GM23338 (cell line): ENCODE results near the gene CNMD. TPM values are rescaled to one million over a fixed set of nuclear protein-coding genes. Genes with fewer than 3 reads are reported as not detected.

ENCODE experiments used
- ATAC-seq: fragments of 200-7000 bp; cut with Tn5 transposase; 3 replicates; pipeline ENCODE4 v1.9.1; 2020
- DNase-seq: peaks from one replicate; pipeline ENCODE4 v3.0.0-alpha.2; 2015; ENCODE audit warnings: low spot score
- H2AFZ ChIP-seq: fragments of 200-600 bp; sonication (generic); 2 replicates; pipeline ENCODE4 v1.8.0; 2016; ENCODE audit warnings: antibody characterized with exemption, mild to moderate bottlenecking, moderate library complexity
- H3F3A ChIP-seq: fragments of 200-600 bp; sonication (generic); replicated peaks from 2 replicates; pipeline ENCODE4 v1.8.0; 2017; ENCODE audit warnings: antibody characterized with exemption, mixed run types, low read depth
- H3K27ac ChIP-seq: fragments of 200-600 bp; sonication (generic); 2 replicates; pipeline ENCODE4 v1.6.1; 2016; ENCODE audit warnings: low read depth
- H3K27me3 ChIP-seq: fragments of 200-600 bp; sonication (generic); 2 replicates; pipeline ENCODE4 v1.8.0; 2016; ENCODE audit warnings: mild to moderate bottlenecking, mixed run types, moderate library complexity; ENCODE audit not compliant: insufficient read depth
- H3K36me3 ChIP-seq: fragments of 200-600 bp; sonication (generic); 2 replicates; pipeline ENCODE4 v1.8.0; 2016; ENCODE audit warnings: mild to moderate bottlenecking; ENCODE audit not compliant: insufficient read depth
- H3K4me1 ChIP-seq: fragments of 200-600 bp; sonication (generic); 2 replicates; pipeline ENCODE4 v1.8.0; 2016; ENCODE audit warnings: mild to moderate bottlenecking, moderate library complexity; ENCODE audit not compliant: insufficient read depth
- H3K4me2 ChIP-seq: fragments of 200-600 bp; sonication (generic); 2 replicates; pipeline ENCODE4 v1.7.1; 2017; ENCODE audit warnings: mixed run types
- H3K4me3 ChIP-seq: fragments of 200-600 bp; sonication (generic); 2 replicates; pipeline ENCODE4 v1.6.1; 2016; ENCODE audit warnings: mixed run types
- H3K79me2 ChIP-seq: fragments of 200-600 bp; sonication (generic); replicated peaks from 2 replicates; pipeline ENCODE4 v1.8.0; 2017; ENCODE audit warnings: mild to moderate bottlenecking; ENCODE audit not compliant: insufficient read depth
- H3K9me2 ChIP-seq: fragments of 200-600 bp; sonication (generic); 2 replicates; pipeline ENCODE4 v1.8.0; 2017; ENCODE audit not compliant: insufficient read depth
- H4K20me1 ChIP-seq: fragments of 200-600 bp; sonication (generic); replicated peaks from 2 replicates; pipeline ENCODE4 v1.8.0; 2017; ENCODE audit warnings: mild to moderate bottlenecking; ENCODE audit not compliant: insufficient read depth
- H3K27ac Mint-ChIP-seq: 2 replicates; pipeline ENCODE4 v1.8.0; 2020; ENCODE audit warnings: inconsistent platforms, mild to moderate bottlenecking, moderate library complexity, mixed read lengths
- H3K27me3 Mint-ChIP-seq: 3 replicates; pipeline ENCODE4 v1.8.0; 2022; ENCODE audit warnings: low read depth, mild to moderate bottlenecking, moderate library complexity, mixed read lengths, inconsistent platforms; ENCODE audit not compliant: insufficient read depth, poor library complexity
- H3K36me3 Mint-ChIP-seq: 3 replicates; pipeline ENCODE4 v1.8.0; 2021; ENCODE audit warnings: low read depth, mild to moderate bottlenecking, inconsistent platforms, moderate library complexity, mixed read lengths
- H3K4me1 Mint-ChIP-seq: 3 replicates; pipeline ENCODE4 v1.8.0; 2020; ENCODE audit warnings: mild to moderate bottlenecking, inconsistent platforms, mixed read lengths
- H3K4me3 Mint-ChIP-seq: 3 replicates; pipeline ENCODE4 v1.8.0; 2021; ENCODE audit warnings: moderate library complexity, mild to moderate bottlenecking, inconsistent platforms, mixed read lengths
- H3K9me3 Mint-ChIP-seq: 3 replicates; pipeline ENCODE4 v1.8.0; 2020; ENCODE audit warnings: moderate library complexity, mild to moderate bottlenecking, inconsistent platforms, mixed read lengths
- CREB1 ChIP-seq: fragments of 250-450 bp; sonication (Bioruptor Pico); IDR thresholded peaks from 2 replicates; pipeline ENCODE4 v1.5.0; 2020; ENCODE audit warnings: low read depth, mild to moderate bottlenecking, moderate library complexity
- EZH2 ChIP-seq: fragments of 200-600 bp; sonication (generic); IDR thresholded peaks from one replicate; pipeline ENCODE4 v1.8.0; 2017; ENCODE audit warnings: antibody characterized with exemption, mild to moderate bottlenecking, low read depth; ENCODE audit not compliant: unreplicated experiment
- EZH2phosphoT487 ChIP-seq: fragments of 200-600 bp; sonication (generic); IDR thresholded peaks from one replicate; pipeline ENCODE4 v1.8.1; 2018; ENCODE audit warnings: antibody characterized with exemption; ENCODE audit not compliant: unreplicated experiment
- JUNB ChIP-seq: IDR thresholded peaks from one replicate; pipeline ENCODE4 v1.6.1; 2016; ENCODE audit warnings: antibody characterized with exemption; ENCODE audit not compliant: unreplicated experiment
- NANOG ChIP-seq: IDR thresholded peaks from 2 replicates; pipeline ENCODE4 v1.6.1; 2016; ENCODE audit warnings: antibody characterized with exemption, borderline replicate concordance
- POLR2AphosphoS5 ChIP-seq: IDR thresholded peaks from 2 replicates; pipeline ENCODE4 v1.6.1; 2016; ENCODE audit warnings: antibody characterized with exemption, low read depth
- STAT1 ChIP-seq: IDR thresholded peaks from one replicate; pipeline ENCODE4 v1.6.1; 2016; ENCODE audit warnings: antibody characterized with exemption; ENCODE audit not compliant: unreplicated experiment
- ZNF114 ChIP-seq: fragments of 250-450 bp; sonication (Bioruptor Pico); IDR thresholded peaks from 2 replicates; pipeline ENCODE4 v1.5.0; 2020; ENCODE audit warnings: mild to moderate bottlenecking, moderate library complexity
- ZNF331 ChIP-seq: fragments of 250-450 bp; sonication (Bioruptor Pico); IDR thresholded peaks from 2 replicates; pipeline ENCODE4 v1.5.0; 2020; ENCODE audit warnings: low read depth, mild to moderate bottlenecking, moderate library complexity
- polyA plus RNA-seq: library from polyadenylated mRNA; unstranded; fragments of >200 nt; fragmentation: Nextera tagmentation; extraction: Ambion mirVana; gene quantifications from 2 replicates; pipeline ENCODE4 v1.2.1, GENCODE V29; 2016
- total RNA-seq: library from RNA; depleted of rRNA; stranded (reverse); fragments of >200 nt; shearing (Covaris generic); gene quantifications from 2 replicates; pipeline ENCODE4 v1.2.3, GENCODE V29; 2014
- TF ChIP-seq, protein P1 (sequence below): fragments of 250-450 bp; sonication (Bioruptor Pico); IDR thresholded peaks from 2 replicates; pipeline ENCODE4 v1.5.0; 2020; ENCODE audit warnings: mild to moderate bottlenecking, moderate library complexity
- TF ChIP-seq, protein P2 (sequence below): IDR thresholded peaks from one replicate; pipeline ENCODE4 v1.6.1; 2018; ENCODE audit warnings: antibody characterized with exemption; ENCODE audit not compliant: unreplicated experiment
- TF ChIP-seq, protein P3 (sequence below), 2 experiments: fragments of 200-600 bp in 1 of 2; sonication (generic) in 1 of 2; conservative IDR thresholded peaks; 2 replicates each; pipeline versions ENCODE4 v1.5.1 to v1.6.1; 2016 to 2017; ENCODE audit warnings: antibody characterized with exemption in 2 of 2, low read depth in 2 of 2, mild to moderate bottlenecking in 2 of 2, moderate library complexity in 1 of 2
- TF ChIP-seq, protein P4 (sequence below): IDR thresholded peaks from 2 replicates; pipeline ENCODE4 v1.6.1; 2016; ENCODE audit warnings: antibody characterized with exemption

Gene CNMD
- total and polyA plus RNA-seq, 2 experiments from 2014 or later, result 141 to 207 TPM

DNA sequence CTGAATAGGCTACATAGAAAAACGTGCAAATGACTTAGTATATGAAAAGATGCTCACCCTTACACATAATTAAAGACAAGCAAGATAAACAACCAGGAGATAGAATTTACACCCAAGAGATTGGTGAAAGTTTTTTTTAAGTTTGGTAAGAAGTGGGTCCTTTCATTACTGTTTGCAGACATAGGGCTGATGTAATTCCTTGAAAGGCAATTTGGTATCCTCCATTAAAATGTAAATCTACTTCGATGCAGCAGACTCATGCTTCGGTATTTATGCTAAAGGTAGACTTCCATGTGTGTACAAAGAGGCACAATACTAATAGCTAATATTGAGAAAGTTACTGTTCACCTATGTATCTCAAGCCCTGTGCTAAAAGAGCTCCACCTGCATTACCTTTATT lies 33.5 kb downstream of the CNMD start:
- no peaks in the 10 kb centered on the region for H3K27me3 Mint-ChIP-seq
- Histone ChIP-seq H3K4me1 (peaks cover 13% of the 10 kb centered on the region), H3K27me3 (no peaks in the 10 kb centered on the region), H3K27ac (no peak overlapping the region), H3F3A (no peaks in the 10 kb centered on the region), H3K9me2 (no peaks in the 10 kb centered on the region), H3K4me2 (no peak overlapping the region), H3K4me3 (no peak overlapping the region), H2AFZ (no peak overlapping the region), H3K36me3 (peaks cover 4% of the 10 kb centered on the region; the same call in 1 of the 2 replicates), H4K20me1 (no peaks in the 10 kb centered on the region), H3K79me2 (no peaks in the 10 kb centered on the region)
- peaks cover 18% of the 10 kb centered on the region; the same call in 2 of the 3 replicates for H3K36me3 Mint-ChIP-seq
- H3K4me3 Mint-ChIP-seq, result no peak overlapping the region
- TF ChIP-seq EZH2 (no peak), EZH2phosphoT487 (no peak), ZNF331 (CRISPR knock-in tag) (no peak), JUNB (no peak), CREB1 (CRISPR knock-in tag) (no peak), ZNF114 (CRISPR knock-in tag) (no peak), STAT1 (no peak), NANOG (no peak), POLR2AphosphoS5 (no peak)
- TF ChIP-seq, protein P1, sequence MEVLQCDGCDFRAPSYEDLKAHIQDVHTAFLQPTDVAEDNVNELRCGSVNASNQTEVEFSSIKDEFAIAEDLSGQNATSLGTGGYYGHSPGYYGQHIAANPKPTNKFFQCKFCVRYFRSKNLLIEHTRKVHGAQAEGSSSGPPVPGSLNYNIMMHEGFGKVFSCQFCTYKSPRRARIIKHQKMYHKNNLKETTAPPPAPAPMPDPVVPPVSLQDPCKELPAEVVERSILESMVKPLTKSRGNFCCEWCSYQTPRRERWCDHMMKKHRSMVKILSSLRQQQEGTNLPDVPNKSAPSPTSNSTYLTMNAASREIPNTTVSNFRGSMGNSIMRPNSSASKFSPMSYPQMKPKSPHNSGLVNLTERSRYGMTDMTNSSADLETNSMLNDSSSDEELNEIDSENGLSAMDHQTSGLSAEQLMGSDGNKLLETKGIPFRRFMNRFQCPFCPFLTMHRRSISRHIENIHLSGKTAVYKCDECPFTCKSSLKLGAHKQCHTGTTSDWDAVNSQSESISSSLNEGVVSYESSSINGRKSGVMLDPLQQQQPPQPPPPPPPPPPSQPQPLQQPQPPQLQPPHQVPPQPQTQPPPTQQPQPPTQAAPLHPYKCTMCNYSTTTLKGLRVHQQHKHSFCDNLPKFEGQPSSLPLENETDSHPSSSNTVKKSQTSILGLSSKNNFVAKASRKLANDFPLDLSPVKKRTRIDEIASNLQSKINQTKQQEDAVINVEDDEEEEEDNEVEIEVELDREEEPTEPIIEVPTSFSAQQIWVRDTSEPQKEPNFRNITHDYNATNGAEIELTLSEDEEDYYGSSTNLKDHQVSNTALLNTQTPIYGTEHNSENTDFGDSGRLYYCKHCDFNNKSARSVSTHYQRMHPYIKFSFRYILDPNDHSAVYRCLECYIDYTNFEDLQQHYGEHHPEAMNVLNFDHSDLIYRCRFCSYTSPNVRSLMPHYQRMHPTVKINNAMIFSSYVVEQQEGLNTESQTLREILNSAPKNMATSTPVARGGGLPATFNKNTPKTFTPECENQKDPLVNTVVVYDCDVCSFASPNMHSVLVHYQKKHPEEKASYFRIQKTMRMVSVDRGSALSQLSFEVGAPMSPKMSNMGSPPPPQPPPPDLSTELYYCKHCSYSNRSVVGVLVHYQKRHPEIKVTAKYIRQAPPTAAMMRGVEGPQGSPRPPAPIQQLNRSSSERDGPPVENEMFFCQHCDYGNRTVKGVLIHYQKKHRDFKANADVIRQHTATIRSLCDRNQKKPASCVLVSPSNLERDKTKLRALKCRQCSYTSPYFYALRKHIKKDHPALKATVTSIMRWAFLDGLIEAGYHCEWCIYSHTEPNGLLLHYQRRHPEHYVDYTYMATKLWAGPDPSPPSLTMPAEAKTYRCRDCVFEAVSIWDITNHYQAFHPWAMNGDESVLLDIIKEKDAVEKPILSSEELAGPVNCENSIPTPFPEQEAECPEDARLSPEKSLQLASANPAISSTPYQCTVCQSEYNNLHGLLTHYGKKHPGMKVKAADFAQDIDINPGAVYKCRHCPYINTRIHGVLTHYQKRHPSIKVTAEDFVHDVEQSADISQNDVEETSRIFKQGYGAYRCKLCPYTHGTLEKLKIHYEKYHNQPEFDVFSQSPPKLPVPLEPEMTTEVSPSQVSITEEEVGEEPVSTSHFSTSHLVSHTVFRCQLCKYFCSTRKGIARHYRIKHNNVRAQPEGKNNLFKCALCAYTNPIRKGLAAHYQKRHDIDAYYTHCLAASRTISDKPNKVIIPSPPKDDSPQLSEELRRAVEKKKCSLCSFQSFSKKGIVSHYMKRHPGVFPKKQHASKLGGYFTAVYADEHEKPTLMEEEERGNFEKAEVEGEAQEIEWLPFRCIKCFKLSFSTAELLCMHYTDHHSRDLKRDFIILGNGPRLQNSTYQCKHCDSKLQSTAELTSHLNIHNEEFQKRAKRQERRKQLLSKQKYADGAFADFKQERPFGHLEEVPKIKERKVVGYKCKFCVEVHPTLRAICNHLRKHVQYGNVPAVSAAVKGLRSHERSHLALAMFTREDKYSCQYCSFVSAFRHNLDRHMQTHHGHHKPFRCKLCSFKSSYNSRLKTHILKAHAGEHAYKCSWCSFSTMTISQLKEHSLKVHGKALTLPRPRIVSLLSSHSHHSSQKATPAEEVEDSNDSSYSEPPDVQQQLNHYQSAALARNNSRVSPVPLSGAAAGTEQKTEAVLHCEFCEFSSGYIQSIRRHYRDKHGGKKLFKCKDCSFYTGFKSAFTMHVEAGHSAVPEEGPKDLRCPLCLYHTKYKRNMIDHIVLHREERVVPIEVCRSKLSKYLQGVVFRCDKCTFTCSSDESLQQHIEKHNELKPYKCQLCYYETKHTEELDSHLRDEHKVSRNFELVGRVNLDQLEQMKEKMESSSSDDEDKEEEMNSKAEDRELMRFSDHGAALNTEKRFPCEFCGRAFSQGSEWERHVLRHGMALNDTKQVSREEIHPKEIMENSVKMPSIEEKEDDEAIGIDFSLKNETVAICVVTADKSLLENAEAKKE (CRISPR knock-in tag), result no peak
- TF ChIP-seq, protein P2, sequence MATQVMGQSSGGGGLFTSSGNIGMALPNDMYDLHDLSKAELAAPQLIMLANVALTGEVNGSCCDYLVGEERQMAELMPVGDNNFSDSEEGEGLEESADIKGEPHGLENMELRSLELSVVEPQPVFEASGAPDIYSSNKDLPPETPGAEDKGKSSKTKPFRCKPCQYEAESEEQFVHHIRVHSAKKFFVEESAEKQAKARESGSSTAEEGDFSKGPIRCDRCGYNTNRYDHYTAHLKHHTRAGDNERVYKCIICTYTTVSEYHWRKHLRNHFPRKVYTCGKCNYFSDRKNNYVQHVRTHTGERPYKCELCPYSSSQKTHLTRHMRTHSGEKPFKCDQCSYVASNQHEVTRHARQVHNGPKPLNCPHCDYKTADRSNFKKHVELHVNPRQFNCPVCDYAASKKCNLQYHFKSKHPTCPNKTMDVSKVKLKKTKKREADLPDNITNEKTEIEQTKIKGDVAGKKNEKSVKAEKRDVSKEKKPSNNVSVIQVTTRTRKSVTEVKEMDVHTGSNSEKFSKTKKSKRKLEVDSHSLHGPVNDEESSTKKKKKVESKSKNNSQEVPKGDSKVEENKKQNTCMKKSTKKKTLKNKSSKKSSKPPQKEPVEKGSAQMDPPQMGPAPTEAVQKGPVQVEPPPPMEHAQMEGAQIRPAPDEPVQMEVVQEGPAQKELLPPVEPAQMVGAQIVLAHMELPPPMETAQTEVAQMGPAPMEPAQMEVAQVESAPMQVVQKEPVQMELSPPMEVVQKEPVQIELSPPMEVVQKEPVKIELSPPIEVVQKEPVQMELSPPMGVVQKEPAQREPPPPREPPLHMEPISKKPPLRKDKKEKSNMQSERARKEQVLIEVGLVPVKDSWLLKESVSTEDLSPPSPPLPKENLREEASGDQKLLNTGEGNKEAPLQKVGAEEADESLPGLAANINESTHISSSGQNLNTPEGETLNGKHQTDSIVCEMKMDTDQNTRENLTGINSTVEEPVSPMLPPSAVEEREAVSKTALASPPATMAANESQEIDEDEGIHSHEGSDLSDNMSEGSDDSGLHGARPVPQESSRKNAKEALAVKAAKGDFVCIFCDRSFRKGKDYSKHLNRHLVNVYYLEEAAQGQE, result no peak
- TF ChIP-seq, protein P3, sequence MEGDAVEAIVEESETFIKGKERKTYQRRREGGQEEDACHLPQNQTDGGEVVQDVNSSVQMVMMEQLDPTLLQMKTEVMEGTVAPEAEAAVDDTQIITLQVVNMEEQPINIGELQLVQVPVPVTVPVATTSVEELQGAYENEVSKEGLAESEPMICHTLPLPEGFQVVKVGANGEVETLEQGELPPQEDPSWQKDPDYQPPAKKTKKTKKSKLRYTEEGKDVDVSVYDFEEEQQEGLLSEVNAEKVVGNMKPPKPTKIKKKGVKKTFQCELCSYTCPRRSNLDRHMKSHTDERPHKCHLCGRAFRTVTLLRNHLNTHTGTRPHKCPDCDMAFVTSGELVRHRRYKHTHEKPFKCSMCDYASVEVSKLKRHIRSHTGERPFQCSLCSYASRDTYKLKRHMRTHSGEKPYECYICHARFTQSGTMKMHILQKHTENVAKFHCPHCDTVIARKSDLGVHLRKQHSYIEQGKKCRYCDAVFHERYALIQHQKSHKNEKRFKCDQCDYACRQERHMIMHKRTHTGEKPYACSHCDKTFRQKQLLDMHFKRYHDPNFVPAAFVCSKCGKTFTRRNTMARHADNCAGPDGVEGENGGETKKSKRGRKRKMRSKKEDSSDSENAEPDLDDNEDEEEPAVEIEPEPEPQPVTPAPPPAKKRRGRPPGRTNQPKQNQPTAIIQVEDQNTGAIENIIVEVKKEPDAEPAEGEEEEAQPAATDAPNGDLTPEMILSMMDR (conservative IDR thresholded peaks at IDR 0.05; ENCODE audit: low read depth in 2 of 2), result no peak
- TF ChIP-seq, protein P4, sequence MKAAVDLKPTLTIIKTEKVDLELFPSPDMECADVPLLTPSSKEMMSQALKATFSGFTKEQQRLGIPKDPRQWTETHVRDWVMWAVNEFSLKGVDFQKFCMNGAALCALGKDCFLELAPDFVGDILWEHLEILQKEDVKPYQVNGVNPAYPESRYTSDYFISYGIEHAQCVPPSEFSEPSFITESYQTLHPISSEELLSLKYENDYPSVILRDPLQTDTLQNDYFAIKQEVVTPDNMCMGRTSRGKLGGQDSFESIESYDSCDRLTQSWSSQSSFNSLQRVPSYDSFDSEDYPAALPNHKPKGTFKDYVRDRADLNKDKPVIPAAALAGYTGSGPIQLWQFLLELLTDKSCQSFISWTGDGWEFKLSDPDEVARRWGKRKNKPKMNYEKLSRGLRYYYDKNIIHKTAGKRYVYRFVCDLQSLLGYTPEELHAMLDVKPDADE, result no peak
- ATAC-seq (no peak), DNase-seq (no peak)
- H3K27ac Mint-ChIP-seq, result peak overlapping the region; percentile 66; the same call in 1 of the 2 replicates
- H3K9me3 Mint-ChIP-seq, result no peaks in the 10 kb centered on the region
- H3K4me1 Mint-ChIP-seq, result peaks cover 43% of the 10 kb centered on the region
